SU-DHL-6 (cell line): ENCODE results near the gene RBP4.

ENCODE experiments used
- H2AFZ ChIP-seq: fragments of 200-600 bp; sonication (generic); 2 replicates; pipeline ENCODE4 v1.6.1; 2014; ENCODE audit warnings: low read depth, mild to moderate bottlenecking, moderate library complexity, mixed read lengths, antibody characterized with exemption, low read length; ENCODE audit not compliant: severe bottlenecking
- H3F3A ChIP-seq: fragments of 200-600 bp; shearing (Covaris generic); 2 replicates; pipeline ENCODE4 v1.6.0; 2016; ENCODE audit warnings: antibody characterized with exemption, mild to moderate bottlenecking; ENCODE audit not compliant: insufficient read depth
- H3K27ac ChIP-seq: fragments of 200-600 bp; sonication (generic); 2 replicates; pipeline ENCODE4 v1.5.1; 2016; ENCODE audit warnings: low read depth, mild to moderate bottlenecking, low read length, moderate library complexity, mixed read lengths
- H3K27me3 ChIP-seq: fragments of 200-600 bp; sonication (generic), shearing (Covaris generic); 2 replicates; pipeline ENCODE4 v1.6.0; 2014; ENCODE audit warnings: mild to moderate bottlenecking, low read length
- H3K36me3 ChIP-seq: fragments of 200-600 bp; sonication (generic); 2 replicates; pipeline ENCODE4 v1.6.1; 2014; ENCODE audit warnings: mild to moderate bottlenecking, low read length, mixed read lengths
- H3K4me2 ChIP-seq: fragments of 300-600, 200-600 bp; shearing (Covaris generic), sonication (generic); 2 replicates; pipeline ENCODE4 v1.6.0; 2014; ENCODE audit warnings: low read length, low read depth, mild to moderate bottlenecking; ENCODE audit not compliant: poor library complexity, severe bottlenecking
- H3K4me3 ChIP-seq: fragments of 200-600 bp; sonication (generic); 2 replicates; pipeline ENCODE4 v1.5.1; 2014; ENCODE audit warnings: antibody characterized with exemption, low read length, mild to moderate bottlenecking, mixed read lengths; ENCODE audit not compliant: insufficient read depth, poor library complexity, severe bottlenecking
- H3K79me2 ChIP-seq: fragments of 200-600 bp; sonication (generic); 2 replicates; pipeline ENCODE4 v1.6.1; 2014; ENCODE audit warnings: mild to moderate bottlenecking, low read length, moderate library complexity; ENCODE audit not compliant: insufficient read depth
- H3K9ac ChIP-seq: fragments of 200-600 bp; sonication (generic); 2 replicates; pipeline ENCODE4 v1.7.0; 2014; ENCODE audit warnings: mild to moderate bottlenecking, low read length
- H3K9me2 ChIP-seq: fragments of 200-600 bp; sonication (generic); replicated peaks from 2 replicates; pipeline ENCODE4 v1.6.1; 2014; ENCODE audit warnings: low read length; ENCODE audit not compliant: insufficient read depth
- H3K9me3 ChIP-seq: fragments of 200-600 bp; sonication (generic); 2 replicates; pipeline ENCODE4 v1.6.1; 2014; ENCODE audit warnings: low read length, mixed read lengths; ENCODE audit not compliant: insufficient read depth
- H4K20me1 ChIP-seq: fragments of 200-600 bp; sonication (generic); 2 replicates; pipeline ENCODE4 v1.6.1; 2014; ENCODE audit warnings: low read depth, mild to moderate bottlenecking, antibody characterized with exemption, low read length, moderate library complexity, mixed read lengths
- EZH2phosphoT487 ChIP-seq: fragments of 200-600 bp; sonication (generic), shearing (Covaris generic); conservative IDR thresholded peaks from 2 replicates; pipeline ENCODE4 v1.6.1; 2018; ENCODE audit warnings: mild to moderate bottlenecking, antibody characterized with exemption, low read length, moderate library complexity, mixed read lengths
- TF ChIP-seq, protein P1 (sequence below): fragments of 200-600 bp; sonication (generic); IDR thresholded peaks from one replicate; pipeline ENCODE4 v1.5.1; 2017; ENCODE audit warnings: antibody characterized with exemption, mild to moderate bottlenecking, low read length, moderate library complexity; ENCODE audit not compliant: insufficient read depth, poor library complexity, severe bottlenecking

The RBP4 gene

DNA sequence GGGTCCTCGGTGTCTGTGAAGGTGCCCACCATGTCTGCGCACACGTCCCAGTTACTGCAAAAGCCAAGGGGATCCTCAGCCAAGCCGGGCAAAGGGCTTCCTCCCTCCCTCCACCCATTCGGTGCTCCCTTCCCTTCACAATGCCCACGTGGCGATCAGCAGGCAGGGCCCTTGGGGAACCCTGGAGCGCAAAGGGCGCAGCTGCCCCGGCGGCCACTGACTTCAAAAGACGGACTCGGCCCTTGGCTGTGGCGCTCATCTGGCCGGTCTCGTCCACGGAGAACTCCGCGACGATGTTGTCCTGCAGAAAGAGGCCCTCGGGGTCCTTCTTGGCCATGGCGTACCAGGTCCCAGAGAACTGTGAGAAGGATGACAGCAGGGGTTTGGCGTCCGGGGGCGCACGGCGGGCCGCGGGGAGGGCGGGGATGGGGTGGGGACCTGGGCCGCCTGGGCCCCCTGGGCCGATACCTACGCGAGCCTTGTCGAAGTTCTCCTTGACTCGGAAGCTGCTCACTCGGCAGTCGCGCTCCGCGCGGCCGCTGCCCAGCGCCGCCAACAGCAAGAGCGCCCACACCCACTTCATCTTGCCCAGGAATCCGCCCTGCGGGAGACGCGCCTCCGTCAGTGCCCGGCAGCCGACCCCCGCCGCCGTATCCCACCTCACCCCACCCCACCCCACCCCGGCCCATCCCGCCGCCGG, 439 bp downstream of the RBP4 start:
- Histone ChIP-seq H4K20me1 (no peaks in the 10 kb centered on the region), H3K4me3 (no peak overlapping the region), H3K79me2 (no peaks in the 10 kb centered on the region), H3K4me2 (no peak overlapping the region), H2AFZ (no peak overlapping the region), H3K27me3 (no peaks in the 10 kb centered on the region), H3K9me3 (no peaks in the 10 kb centered on the region), H3K9ac (no peak overlapping the region), H3F3A (no peaks in the 10 kb centered on the region), H3K36me3 (no peaks in the 10 kb centered on the region), H3K9me2 (no peaks in the 10 kb centered on the region), H3K27ac (no peak overlapping the region)
- TF ChIP-seq, protein P1, sequence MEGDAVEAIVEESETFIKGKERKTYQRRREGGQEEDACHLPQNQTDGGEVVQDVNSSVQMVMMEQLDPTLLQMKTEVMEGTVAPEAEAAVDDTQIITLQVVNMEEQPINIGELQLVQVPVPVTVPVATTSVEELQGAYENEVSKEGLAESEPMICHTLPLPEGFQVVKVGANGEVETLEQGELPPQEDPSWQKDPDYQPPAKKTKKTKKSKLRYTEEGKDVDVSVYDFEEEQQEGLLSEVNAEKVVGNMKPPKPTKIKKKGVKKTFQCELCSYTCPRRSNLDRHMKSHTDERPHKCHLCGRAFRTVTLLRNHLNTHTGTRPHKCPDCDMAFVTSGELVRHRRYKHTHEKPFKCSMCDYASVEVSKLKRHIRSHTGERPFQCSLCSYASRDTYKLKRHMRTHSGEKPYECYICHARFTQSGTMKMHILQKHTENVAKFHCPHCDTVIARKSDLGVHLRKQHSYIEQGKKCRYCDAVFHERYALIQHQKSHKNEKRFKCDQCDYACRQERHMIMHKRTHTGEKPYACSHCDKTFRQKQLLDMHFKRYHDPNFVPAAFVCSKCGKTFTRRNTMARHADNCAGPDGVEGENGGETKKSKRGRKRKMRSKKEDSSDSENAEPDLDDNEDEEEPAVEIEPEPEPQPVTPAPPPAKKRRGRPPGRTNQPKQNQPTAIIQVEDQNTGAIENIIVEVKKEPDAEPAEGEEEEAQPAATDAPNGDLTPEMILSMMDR: no peak
- TF ChIP-seq EZH2phosphoT487: no peak

DNA sequence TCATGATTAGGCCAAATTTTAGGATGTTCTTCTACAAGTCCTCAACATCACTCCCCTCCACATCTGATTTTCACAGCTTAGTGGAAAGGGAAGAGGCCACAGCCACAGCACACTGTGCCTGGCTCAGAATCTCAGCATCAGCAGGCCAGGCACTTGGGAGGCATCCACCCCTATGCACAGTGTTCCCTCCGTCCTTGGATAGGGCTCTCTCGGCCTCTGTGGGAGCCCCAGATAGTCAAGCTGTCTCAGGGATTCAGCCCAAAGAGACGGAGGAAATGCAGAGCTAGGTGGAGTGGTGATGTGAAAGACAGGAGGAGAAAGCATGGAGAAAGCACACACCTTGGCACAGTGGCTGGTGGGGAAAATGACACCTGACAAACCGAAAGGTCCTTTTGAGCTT, 1.3 kb downstream of the RBP4 start:
- no peaks in the 10 kb centered on the region for H3K27me3 ChIP-seq
- TF ChIP-seq EZH2phosphoT487: no peak
- TF ChIP-seq, protein P1: no peak
- no peaks in the 10 kb centered on the region for H3K9me3 ChIP-seq
- no peak overlapping the region for H2AFZ ChIP-seq
- H3K27ac ChIP-seq: no peak overlapping the region
- H3K36me3 ChIP-seq: no peaks in the 10 kb centered on the region
- no peak overlapping the region for H3K4me2 ChIP-seq
- no peaks in the 10 kb centered on the region for H4K20me1 ChIP-seq
- H3K9ac ChIP-seq: no peak overlapping the region
- H3K9me2 ChIP-seq: no peaks in the 10 kb centered on the region
- H3K4me3 ChIP-seq: no peak overlapping the region
- no peaks in the 10 kb centered on the region for H3K79me2 ChIP-seq
- no peaks in the 10 kb centered on the region for H3F3A ChIP-seq

DNA sequence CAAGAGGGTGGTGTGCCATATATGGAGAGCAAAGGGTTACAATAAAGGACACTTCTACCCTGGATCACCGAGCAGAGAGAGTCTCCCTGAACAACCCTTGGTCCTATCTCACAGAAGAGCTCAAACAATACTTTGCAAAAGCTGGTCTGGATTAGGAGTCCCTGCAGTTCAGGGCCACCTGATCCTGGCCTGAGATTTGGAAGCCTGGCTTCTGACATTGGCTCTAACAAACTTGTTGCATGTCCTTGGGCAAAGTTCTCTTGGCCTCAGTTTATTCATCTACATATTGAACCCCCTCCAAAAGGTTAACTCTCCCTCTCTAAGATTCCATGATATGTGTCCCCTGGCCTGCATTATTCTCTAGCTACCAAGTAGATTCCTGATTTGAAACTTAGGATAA, 1.7 kb downstream of the RBP4 start:
- Histone ChIP-seq H3K9me2 (no peaks in the 10 kb centered on the region), H3K79me2 (no peaks in the 10 kb centered on the region), H3K4me3 (no peak overlapping the region), H3F3A (no peaks in the 10 kb centered on the region), H3K9me3 (no peaks in the 10 kb centered on the region), H3K4me2 (no peak overlapping the region), H2AFZ (no peak overlapping the region), H3K9ac (no peak overlapping the region), H3K27me3 (no peaks in the 10 kb centered on the region), H4K20me1 (no peaks in the 10 kb centered on the region), H3K27ac (no peak overlapping the region), H3K36me3 (no peaks in the 10 kb centered on the region)
- TF ChIP-seq, protein P1: no peak
- no peak for TF ChIP-seq EZH2phosphoT487
